K562 (cell line): ENCODE data around the gene DET1. TPM values are rescaled to one million over a fixed set of nuclear protein-coding genes. Genes with fewer than 3 reads are reported as not detected.

Source experiments
- ASH1L ChIP-seq: fragments of 450-650 bp; IDR thresholded peaks from 2 replicates; pipeline ENCODE4 v1.6.1; 2018; ENCODE audit warnings: borderline replicate concordance, mild to moderate bottlenecking, low read depth; ENCODE audit not compliant: partially characterized antibody
- CTCF ChIP-seq, 3 experiments: IDR thresholded peaks in 2 of 3; conservative IDR thresholded peaks in 1 of 3; 2 replicates each; pipeline ENCODE4 v1.5.1; 2011 to 2012; ENCODE audit warnings: low read length in 3 of 3, mild to moderate bottlenecking in 3 of 3, control low read depth in 2 of 3, improper control_type of control experiment in 1 of 3, inconsistent platforms in 1 of 3, low read depth in 1 of 3, mixed read lengths in 1 of 3, moderate library complexity in 1 of 3; ENCODE audit not compliant: insufficient read depth in 2 of 3
- E2F1 ChIP-seq: sonication (generic); formaldehyde crosslinking; IDR thresholded peaks from 2 replicates; pipeline ENCODE4 v1.8.1; 2023; ENCODE audit warnings: mild to moderate bottlenecking, missing genetic modification reagents, moderate library complexity
- E2F4 ChIP-seq: sonication (generic); formaldehyde crosslinking; IDR thresholded peaks from 2 replicates; pipeline ENCODE4 v1.8.0; 2022; ENCODE audit warnings: mild to moderate bottlenecking, low read depth, missing genetic modification reagents
- E4F1 ChIP-seq: fragments of 250-450 bp; sonication (Bioruptor Pico); IDR thresholded peaks from 2 replicates; pipeline ENCODE4 v1.5.0; 2021; ENCODE audit warnings: mild to moderate bottlenecking, borderline replicate concordance
- GATA2 ChIP-seq: sonication (generic); formaldehyde crosslinking; IDR thresholded peaks from 2 replicates; pipeline ENCODE4 v1.4.0; 2020; ENCODE audit warnings: mild to moderate bottlenecking, missing genetic modification reagents
- HDAC2 ChIP-seq: fragments of 450-650 bp; IDR thresholded peaks from 2 replicates; pipeline ENCODE4 v1.6.1; 2016; ENCODE audit warnings: mild to moderate bottlenecking
- MXD1 ChIP-seq: fragments of 250-450 bp; sonication (Bioruptor Pico); IDR thresholded peaks from 2 replicates; pipeline ENCODE4 v1.8.0; 2021; ENCODE audit warnings: borderline replicate concordance, mild to moderate bottlenecking, moderate library complexity; ENCODE audit not compliant: poor library complexity, severe bottlenecking
- NCOA2 ChIP-seq, 2 experiments: fragments of 450-650 bp; IDR thresholded peaks; 2 replicates each; pipeline ENCODE4 v1.6.1; 2018; ENCODE audit warnings: mild to moderate bottlenecking in 2 of 2, moderate library complexity in 1 of 2; ENCODE audit not compliant: partially characterized antibody in 2 of 2
- NR3C1 ChIP-seq: sonication (generic); formaldehyde crosslinking; IDR thresholded peaks from 2 replicates; pipeline ENCODE4 v1.8.1; 2022; ENCODE audit warnings: missing genetic modification reagents
- PHF20 ChIP-seq: fragments of 450-650 bp; IDR thresholded peaks from 2 replicates; pipeline ENCODE4 v1.6.1; 2018; ENCODE audit not compliant: partially characterized antibody
- POLR2G ChIP-seq: fragments of 200-400 bp; formaldehyde crosslinking; IDR thresholded peaks from 2 replicates; pipeline ENCODE4 v1.6.1; 2017; ENCODE audit warnings: low read depth, mild to moderate bottlenecking, antibody characterized with exemption, low read length, moderate library complexity
- RBBP5 ChIP-seq: fragments of 200-600 bp; sonication (generic); IDR thresholded peaks from 2 replicates; pipeline ENCODE4 v1.6.1; 2012; ENCODE audit warnings: borderline replicate concordance, mild to moderate bottlenecking, low read length, control low read depth, inconsistent platforms; ENCODE audit not compliant: insufficient read depth, poor library complexity, severe bottlenecking
- SMAD3 ChIP-seq: fragments of 450-650 bp; formaldehyde crosslinking; conservative IDR thresholded peaks from 2 replicates; pipeline ENCODE4 v1.4.0; 2020; ENCODE audit warnings: mild to moderate bottlenecking
- ZC3H11A ChIP-seq: IDR thresholded peaks from 2 replicates; pipeline ENCODE4 v1.6.1; 2012; ENCODE audit warnings: low read depth, low read length, improper control_type of control experiment
- ZNF121 ChIP-seq: sonication (generic); formaldehyde crosslinking; conservative IDR thresholded peaks from 2 replicates; pipeline ENCODE4 v1.8.0; 2022; ENCODE audit warnings: missing genetic modification reagents
- ZNF263 ChIP-seq: sonication (generic); formaldehyde crosslinking; IDR thresholded peaks from 2 replicates; pipeline ENCODE4 v1.8.0; 2022; ENCODE audit warnings: mild to moderate bottlenecking, missing genetic modification reagents, borderline replicate concordance
- polyA plus RNA-seq, 8 experiments: library from polyadenylated mRNA; depleted of rRNA in 4 of 8; stranded (reverse) in 5 of 8; unstranded in 3 of 8; fragments of >200 nt; fragmentation: Nextera tagmentation in 2 of 8; fragmentation: Illumina TruSeq in 1 of 8; extraction: Ambion mirVana in 2 of 8; extraction: Trizol in 1 of 8; gene quantifications; 2 replicates each; pipeline versions ENCODE4 v1.2.1 to v1.2.3, GENCODE V29; 2011 to 2014; ENCODE audit warnings: inconsistent platforms in 1 of 8, missing spikeins in 1 of 8
- total RNA-seq, 7 experiments: library from RNA; depleted of rRNA in 6 of 7; stranded (reverse); fragments of >200 nt in 6 of 7; fragmentation: Illumina TruSeq in 2 of 7; extraction: Trizol in 2 of 7; gene quantifications; 2 replicates each; pipeline versions ENCODE4 v1.2.1 to v1.2.3, GENCODE V29; 2011 to 2021; ENCODE audit warnings: low replicate concordance in 1 of 7

DET1 gene
- total and polyA plus RNA-seq, 9 of the 15 experiments (the other 6 are each of a cell fraction or from before 2014, with no cell fraction given) = 4.2 to 8.1 (median 6.0) TPM

- TF ChIP-seq E2F4 (CRISPR knock-in tag) (peak; percentile 79; the same call in 1 of the 2 replicates), CTCF (IDR thresholded peaks at IDR 0.05 in 2 of 3, conservative IDR thresholded peaks at IDR 0.05 in 1 of 3; ENCODE audit: insufficient read depth in 2 of 3, low read depth in 1 of 3, low read length in 3 of 3) (no peak), ZNF263 (CRISPR knock-in tag) (peak; percentile 26; the same call in 1 of the 2 replicates), E2F1 (CRISPR knock-in tag) (0 out of 2 replicates have a peak, but pooled peaks have one; percentile 42), MXD1 (CRISPR knock-in tag) (peak; percentile 87), GATA2 (CRISPR knock-in tag) (no peak), ASH1L (peak; percentile 85), RBBP5 (peak; percentile 82), POLR2G (peak; percentile 92), ZNF121 (CRISPR knock-in tag) (no peak), NR3C1 (CRISPR knock-in tag) (no peak), PHF20 (peak; percentile 98), ZC3H11A (no peak), SMAD3 (CRISPR knock-in tag) (no peak), HDAC2 (peak; percentile 80), E4F1 (no peak), NCOA2 (IDR thresholded peaks at IDR 0.05; ENCODE audit: partially characterized antibody in 2 of 2) (no peak)
Measured at GRCh38 chr15:88467073-88467934, 79.2 kb downstream of the DET1 start, which contains the start of the genes MRPL46 and MRPS11 (continued).
